ENCODE data around the gene GPRC5D.

GPRC5D gene

GRCh38 chr12:12933742-12934141, 18.2 kb downstream of the GPRC5D start:
- DNase-seq = no peak

- DNase-seq = no peak
These were observed 21.2 kb downstream of the GPRC5D start for GRCh38 chr12:12930633-12931219.

GRCh38 chr12:12929696-12930095, 22.3 kb downstream of the GPRC5D start:
- no peak for DNase-seq

GRCh38 chr12:12927211-12928079, 24.5 kb downstream of the GPRC5D start:
- DNase-seq = no peak

GRCh38 chr12:12926571-12927071, 25.3 kb downstream of the GPRC5D start:
- DNase-seq = no peak

GRCh38 chr12:12925388-12925787, 26.6 kb downstream of the GPRC5D start:
- no peak for DNase-seq

- no peak for DNase-seq
These were observed 27.8 kb downstream of the GPRC5D start for GRCh38 chr12:12924169-12924568.

GRCh38 chr12:12922978-12923377, 29.0 kb downstream of the GPRC5D start:
- no peak for DNase-seq

GRCh38 chr12:12922191-12922616, 29.8 kb downstream of the GPRC5D start:
- DNase-seq = no peak

GRCh38 chr12:12919666-12920435, 32.1 kb downstream of the GPRC5D start:
- DNase-seq = no peak

GRCh38 chr12:12918781-12919389, 33.1 kb downstream of the GPRC5D start:
- no peak for DNase-seq

- DNase-seq = no peak
These were observed 34.5 kb downstream of the GPRC5D start for GRCh38 chr12:12917517-12917916.

- peak; percentile 33 for DNase-seq
These were observed 35.6 kb downstream of the GPRC5D start for GRCh38 chr12:12916135-12916944.

GRCh38 chr12:12915656-12916055, 36.3 kb downstream of the GPRC5D start:
- no peak for DNase-seq

- DNase-seq = no peak
These were observed 39.3 kb downstream of the GPRC5D start for GRCh38 chr12:12912711-12913110.

GRCh38 chr12:12909995-12910420, 42.0 kb downstream of the GPRC5D start:
- no peak for DNase-seq

GRCh38 chr12:12909228-12909994, 42.6 kb downstream of the GPRC5D start:
- no peak for DNase-seq

- no peak for DNase-seq
These were observed 43.3 kb downstream of the GPRC5D start for GRCh38 chr12:12908711-12909110.

- DNase-seq = no peak
These were observed 43.7 kb downstream of the GPRC5D start for GRCh38 chr12:12908252-12908651.

GRCh38 chr12:12907552-12907951, 44.4 kb downstream of the GPRC5D start:
- no peak for DNase-seq

Measured in amniotic stem cell (primary cell).